Measurements from ENCODE around the gene TRIM14.

GRCh38 chr9:98022447-98022846 is 96.6 kb downstream of the TRIM14 start:
- TF ChIP-seq FOXM1 (IDR thresholded peaks at IDR 0.05; ENCODE audit: borderline replicate concordance): no peak
- TF ChIP-seq ARNT (IDR thresholded peaks at IDR 0.05): no peak
- no peak for TF ChIP-seq FOXK2 (IDR thresholded peaks at IDR 0.05)
- TF ChIP-seq FOXA1 (IDR thresholded peaks at IDR 0.05): no peak
- no peak for TF ChIP-seq PKNOX1 (IDR thresholded peaks at IDR 0.05)
- TF ChIP-seq L3MBTL2 (conservative IDR thresholded peaks at IDR 0.05): no peak
- TF ChIP-seq SUZ12 (IDR thresholded peaks at IDR 0.05): no peak
- no peak for TF ChIP-seq SP1 (IDR thresholded peaks at IDR 0.05)

Data from HEK293T (cell line).